ENCODE data around the gene KRTAP9-9. TPM values are rescaled to one million over a fixed set of nuclear protein-coding genes. Genes with fewer than 3 reads are reported as not detected.

Gene KRTAP9-9
- total and polyA plus RNA-seq, 2 of the 8 experiments (the other 6 are each of a cell fraction or from before 2014, with no cell fraction given), result not detected

DNA sequence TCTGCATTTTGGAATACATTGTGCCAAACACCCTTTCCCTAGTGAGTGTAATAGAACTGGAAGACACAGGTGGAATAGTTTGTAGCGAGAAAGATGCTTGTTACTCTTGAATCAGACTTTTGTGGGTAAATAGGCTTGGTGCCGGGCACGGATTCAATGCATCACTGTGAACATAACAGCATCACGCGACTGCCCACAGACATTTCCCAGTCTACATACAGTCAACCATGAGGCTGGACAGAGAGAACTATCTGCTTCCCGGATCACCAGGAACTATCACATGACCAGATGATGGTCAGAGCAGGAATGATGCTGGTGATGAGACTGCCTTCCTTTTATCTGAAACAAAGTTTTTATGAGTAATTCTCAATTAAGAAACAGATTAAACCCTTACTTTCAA lies 29.1 kb upstream of the KRTAP9-9 start (continued):
- TF ChIP-seq, protein P1, sequence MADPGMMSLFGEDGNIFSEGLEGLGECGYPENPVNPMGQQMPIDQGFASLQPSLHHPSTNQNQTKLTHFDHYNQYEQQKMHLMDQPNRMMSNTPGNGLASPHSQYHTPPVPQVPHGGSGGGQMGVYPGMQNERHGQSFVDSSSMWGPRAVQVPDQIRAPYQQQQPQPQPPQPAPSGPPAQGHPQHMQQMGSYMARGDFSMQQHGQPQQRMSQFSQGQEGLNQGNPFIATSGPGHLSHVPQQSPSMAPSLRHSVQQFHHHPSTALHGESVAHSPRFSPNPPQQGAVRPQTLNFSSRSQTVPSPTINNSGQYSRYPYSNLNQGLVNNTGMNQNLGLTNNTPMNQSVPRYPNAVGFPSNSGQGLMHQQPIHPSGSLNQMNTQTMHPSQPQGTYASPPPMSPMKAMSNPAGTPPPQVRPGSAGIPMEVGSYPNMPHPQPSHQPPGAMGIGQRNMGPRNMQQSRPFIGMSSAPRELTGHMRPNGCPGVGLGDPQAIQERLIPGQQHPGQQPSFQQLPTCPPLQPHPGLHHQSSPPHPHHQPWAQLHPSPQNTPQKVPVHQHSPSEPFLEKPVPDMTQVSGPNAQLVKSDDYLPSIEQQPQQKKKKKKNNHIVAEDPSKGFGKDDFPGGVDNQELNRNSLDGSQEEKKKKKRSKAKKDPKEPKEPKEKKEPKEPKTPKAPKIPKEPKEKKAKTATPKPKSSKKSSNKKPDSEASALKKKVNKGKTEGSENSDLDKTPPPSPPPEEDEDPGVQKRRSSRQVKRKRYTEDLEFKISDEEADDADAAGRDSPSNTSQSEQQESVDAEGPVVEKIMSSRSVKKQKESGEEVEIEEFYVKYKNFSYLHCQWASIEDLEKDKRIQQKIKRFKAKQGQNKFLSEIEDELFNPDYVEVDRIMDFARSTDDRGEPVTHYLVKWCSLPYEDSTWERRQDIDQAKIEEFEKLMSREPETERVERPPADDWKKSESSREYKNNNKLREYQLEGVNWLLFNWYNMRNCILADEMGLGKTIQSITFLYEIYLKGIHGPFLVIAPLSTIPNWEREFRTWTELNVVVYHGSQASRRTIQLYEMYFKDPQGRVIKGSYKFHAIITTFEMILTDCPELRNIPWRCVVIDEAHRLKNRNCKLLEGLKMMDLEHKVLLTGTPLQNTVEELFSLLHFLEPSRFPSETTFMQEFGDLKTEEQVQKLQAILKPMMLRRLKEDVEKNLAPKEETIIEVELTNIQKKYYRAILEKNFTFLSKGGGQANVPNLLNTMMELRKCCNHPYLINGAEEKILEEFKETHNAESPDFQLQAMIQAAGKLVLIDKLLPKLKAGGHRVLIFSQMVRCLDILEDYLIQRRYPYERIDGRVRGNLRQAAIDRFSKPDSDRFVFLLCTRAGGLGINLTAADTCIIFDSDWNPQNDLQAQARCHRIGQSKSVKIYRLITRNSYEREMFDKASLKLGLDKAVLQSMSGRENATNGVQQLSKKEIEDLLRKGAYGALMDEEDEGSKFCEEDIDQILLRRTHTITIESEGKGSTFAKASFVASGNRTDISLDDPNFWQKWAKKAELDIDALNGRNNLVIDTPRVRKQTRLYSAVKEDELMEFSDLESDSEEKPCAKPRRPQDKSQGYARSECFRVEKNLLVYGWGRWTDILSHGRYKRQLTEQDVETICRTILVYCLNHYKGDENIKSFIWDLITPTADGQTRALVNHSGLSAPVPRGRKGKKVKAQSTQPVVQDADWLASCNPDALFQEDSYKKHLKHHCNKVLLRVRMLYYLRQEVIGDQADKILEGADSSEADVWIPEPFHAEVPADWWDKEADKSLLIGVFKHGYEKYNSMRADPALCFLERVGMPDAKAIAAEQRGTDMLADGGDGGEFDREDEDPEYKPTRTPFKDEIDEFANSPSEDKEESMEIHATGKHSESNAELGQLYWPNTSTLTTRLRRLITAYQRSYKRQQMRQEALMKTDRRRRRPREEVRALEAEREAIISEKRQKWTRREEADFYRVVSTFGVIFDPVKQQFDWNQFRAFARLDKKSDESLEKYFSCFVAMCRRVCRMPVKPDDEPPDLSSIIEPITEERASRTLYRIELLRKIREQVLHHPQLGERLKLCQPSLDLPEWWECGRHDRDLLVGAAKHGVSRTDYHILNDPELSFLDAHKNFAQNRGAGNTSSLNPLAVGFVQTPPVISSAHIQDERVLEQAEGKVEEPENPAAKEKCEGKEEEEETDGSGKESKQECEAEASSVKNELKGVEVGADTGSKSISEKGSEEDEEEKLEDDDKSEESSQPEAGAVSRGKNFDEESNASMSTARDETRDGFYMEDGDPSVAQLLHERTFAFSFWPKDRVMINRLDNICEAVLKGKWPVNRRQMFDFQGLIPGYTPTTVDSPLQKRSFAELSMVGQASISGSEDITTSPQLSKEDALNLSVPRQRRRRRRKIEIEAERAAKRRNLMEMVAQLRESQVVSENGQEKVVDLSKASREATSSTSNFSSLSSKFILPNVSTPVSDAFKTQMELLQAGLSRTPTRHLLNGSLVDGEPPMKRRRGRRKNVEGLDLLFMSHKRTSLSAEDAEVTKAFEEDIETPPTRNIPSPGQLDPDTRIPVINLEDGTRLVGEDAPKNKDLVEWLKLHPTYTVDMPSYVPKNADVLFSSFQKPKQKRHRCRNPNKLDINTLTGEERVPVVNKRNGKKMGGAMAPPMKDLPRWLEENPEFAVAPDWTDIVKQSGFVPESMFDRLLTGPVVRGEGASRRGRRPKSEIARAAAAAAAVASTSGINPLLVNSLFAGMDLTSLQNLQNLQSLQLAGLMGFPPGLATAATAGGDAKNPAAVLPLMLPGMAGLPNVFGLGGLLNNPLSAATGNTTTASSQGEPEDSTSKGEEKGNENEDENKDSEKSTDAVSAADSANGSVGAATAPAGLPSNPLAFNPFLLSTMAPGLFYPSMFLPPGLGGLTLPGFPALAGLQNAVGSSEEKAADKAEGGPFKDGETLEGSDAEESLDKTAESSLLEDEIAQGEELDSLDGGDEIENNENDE (IDR thresholded peaks at IDR 0.05; ENCODE audit: insufficient replicate concordance, low read length), result no peak
- TF ChIP-seq ZNF274 (IDR thresholded peaks at IDR 0.05; ENCODE audit: borderline replicate concordance, extremely low read depth, low read length) (no peak), SAP30 (IDR thresholded peaks at IDR 0.05; ENCODE audit: insufficient read depth, insufficient replicate concordance, low read length) (no peak)

Data from H1 (cell line).